Measurements from ENCODE around the gene PATL2.

- TF ChIP-seq CTCF (IDR thresholded peaks at IDR 0.05 in 8 of 11, conservative IDR thresholded peaks at IDR 0.05 in 3 of 11) (no peak), POLR2AphosphoS5 (IDR thresholded peaks at IDR 0.05) (no peak)
Measured at GRCh38 chr15:44670087-44670950, 40.8 kb downstream of the PATL2 start.

Data from spleen (tissue), 7 donors.